HG03280 (cell line): ENCODE measurements around the gene TMEM198.

ENCODE experiments used
- ATAC-seq: cut with Tn5 transposase; IDR thresholded peaks from one replicate; pipeline ENCODE4 v1.9.1; 2021; ENCODE audit warnings: mild to moderate bottlenecking, moderate library complexity; ENCODE audit not compliant: unreplicated experiment

The TMEM198 gene, protein sequence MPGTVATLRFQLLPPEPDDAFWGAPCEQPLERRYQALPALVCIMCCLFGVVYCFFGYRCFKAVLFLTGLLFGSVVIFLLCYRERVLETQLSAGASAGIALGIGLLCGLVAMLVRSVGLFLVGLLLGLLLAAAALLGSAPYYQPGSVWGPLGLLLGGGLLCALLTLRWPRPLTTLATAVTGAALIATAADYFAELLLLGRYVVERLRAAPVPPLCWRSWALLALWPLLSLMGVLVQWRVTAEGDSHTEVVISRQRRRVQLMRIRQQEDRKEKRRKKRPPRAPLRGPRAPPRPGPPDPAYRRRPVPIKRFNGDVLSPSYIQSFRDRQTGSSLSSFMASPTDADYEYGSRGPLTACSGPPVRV

GRCh38 chr2:219543596-219544358, at the start of gene TMEM198, which contains the start of gene CHPF:
Gene TMEM198 (plus strand): TSS chr2:219544028. CDS start chr2:219544728, 700 bp downstream.
Gene CHPF (minus strand): TSS chr2:219543809. CDS start chr2:219543538, 271 bp downstream.
- peak; percentile 74 for ATAC-seq

- no peak for ATAC-seq
These were observed 48.8 kb upstream of the TMEM198 start for GRCh38 chr2:219494952-219495530.

- ATAC-seq, result no peak
These were observed 48.2 kb upstream of the TMEM198 start for GRCh38 chr2:219495531-219496122.

GRCh38 chr2:219496247-219496824, 47.5 kb upstream of the TMEM198 start:
- no peak for ATAC-seq

DNA sequence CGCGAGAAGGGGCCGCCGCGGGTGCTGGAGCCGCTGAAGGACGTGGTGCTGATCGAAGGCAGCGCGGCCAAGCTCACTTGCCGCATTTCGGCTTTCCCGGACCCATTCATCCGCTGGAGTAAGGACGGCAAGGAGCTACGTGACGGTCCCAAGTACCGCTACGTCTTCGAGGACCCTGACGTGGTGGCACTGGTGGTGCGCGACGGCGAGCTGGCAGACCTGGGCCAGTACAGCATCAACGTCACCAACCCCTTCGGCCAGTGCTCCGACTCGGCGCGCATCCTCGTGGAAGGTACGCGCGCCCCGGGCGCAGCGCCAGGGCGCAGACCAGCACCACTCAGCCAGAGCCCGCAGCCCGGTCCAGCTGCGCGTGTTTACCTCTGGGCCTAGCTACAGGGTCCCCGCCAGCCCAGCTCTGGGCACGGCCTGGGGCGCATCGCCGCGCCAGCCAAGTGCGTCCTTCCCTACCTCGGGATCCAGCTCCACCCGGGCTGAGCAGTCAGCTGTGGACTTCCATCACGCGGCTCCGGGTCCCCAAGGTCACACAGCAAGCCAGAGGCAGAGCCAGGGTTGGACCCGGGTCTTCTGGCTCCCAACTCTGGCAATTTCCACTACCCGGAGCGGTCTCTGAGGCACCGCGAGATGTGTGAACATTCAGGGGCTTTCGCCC, 46.9 kb upstream of the TMEM198 start:
- ATAC-seq, result no peak

GRCh38 chr2:219497495-219498279, 46.1 kb upstream of the TMEM198 start:
- ATAC-seq, result peak; percentile 3

DNA sequence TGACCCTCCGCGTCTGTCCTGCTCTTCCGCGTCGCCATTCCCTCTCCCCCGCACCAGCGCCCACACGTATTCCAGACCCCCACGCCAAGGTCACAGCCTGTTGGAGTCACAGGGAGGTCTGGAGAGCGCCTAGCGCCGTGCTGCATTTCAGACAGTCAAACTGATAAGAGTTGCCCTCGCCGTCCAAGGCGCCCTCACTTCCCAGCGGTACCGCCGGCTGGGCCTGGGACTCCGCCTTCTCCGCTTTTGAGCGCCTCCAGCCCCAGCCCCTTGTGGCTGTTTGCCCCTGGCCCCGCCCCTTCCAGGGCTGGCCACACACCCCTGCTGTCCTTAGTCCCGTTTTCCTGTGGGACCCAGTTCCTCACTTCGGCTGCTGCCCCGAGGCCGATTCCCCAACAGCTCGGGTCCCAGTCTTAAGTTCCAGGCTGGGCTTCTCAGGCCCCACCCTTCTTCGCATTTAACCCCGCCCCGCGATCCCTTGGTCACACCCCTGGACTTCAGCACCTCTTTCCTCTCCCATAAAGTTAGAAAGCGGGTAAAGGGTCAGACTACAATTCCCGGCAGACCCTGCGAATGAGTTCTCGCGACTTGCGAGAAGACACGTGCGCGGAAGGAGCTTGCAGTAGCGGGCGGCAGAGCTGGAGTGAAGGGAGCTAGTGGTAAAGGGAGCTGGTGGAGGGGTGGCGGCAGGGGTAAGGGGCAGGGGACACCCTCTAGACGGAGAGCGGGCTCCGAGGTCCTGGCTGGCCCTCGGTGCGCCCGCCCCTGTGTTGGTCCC, 45.4 kb upstream of the TMEM198 start, which contains the start of gene GMPPA:
Gene GMPPA, plus strand, starts transcription at position 612 of the 778 bp plus-strand sequence. CDS start 1,085 bp downstream, outside the sequence.
- ATAC-seq, result peak; percentile 95

- no peak for ATAC-seq
These were observed 44.8 kb upstream of the TMEM198 start for GRCh38 chr2:219499058-219499307.

DNA sequence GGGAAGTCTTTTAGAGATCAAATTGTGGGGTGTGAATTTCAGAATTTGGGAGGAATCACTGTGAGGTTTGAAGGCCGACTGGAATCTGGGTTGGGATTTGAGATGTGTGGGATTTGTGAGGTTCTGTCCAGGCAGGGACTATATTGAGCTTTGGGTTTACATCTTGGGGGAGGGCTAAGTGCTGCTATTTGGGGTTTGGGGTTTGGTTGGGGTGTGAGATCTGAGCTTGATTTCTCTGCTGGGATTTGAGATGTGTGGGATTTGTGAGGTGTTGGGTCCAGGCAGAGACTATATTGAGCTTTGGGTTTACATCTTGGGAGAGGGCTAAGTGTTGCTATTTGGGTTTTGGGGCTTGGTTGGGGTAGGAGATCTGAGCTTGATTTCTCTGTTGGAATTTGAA, 44.3 kb upstream of the TMEM198 start:
- ATAC-seq, result no peak

- ATAC-seq, result no peak
These were observed 43.7 kb upstream of the TMEM198 start for GRCh38 chr2:219500135-219500534.

DNA sequence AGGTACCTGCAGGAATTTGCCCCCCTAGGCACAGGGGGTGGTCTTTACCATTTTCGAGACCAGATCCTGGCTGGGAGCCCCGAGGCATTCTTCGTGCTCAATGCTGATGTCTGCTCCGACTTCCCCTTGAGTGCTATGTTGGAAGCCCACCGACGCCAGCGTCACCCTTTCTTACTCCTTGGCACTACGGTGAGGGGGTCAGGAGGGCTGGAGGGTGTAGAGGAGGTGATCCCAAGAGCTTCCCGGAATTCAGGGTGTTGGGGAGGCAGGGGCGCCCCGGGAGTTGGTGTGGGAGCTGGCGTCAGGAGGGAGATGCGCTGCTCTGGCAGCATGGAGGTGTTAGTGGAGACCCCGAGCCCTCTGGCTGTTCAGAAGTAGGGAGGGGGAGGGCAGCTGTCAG, 42.0 kb upstream of the TMEM198 start:
- no peak for ATAC-seq

- no peak for ATAC-seq
These were observed 41.2 kb upstream of the TMEM198 start for GRCh38 chr2:219502618-219503017.

DNA sequence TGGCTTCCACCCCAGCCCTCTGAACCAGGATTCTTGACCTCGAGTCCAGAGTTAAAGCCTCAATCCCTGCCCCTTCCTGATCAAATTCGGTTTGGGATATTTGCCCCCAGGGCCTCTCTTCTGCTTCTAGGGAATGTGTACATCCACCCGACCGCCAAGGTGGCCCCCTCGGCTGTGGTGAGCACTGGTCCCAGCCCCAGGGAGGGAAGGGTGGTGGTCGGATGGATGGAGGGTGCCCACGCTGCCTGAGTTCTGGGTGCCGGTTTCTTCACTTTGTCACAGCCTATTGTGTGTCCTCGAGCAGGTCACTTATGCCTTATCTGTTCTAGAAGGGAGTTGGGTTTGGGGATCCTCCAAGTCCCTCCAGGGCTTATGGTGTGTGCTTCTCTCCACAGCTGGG, 38.2 kb upstream of the TMEM198 start:
- no peak for ATAC-seq

GRCh38 chr2:219506153-219506801, 37.6 kb upstream of the TMEM198 start:
- ATAC-seq, result no peak

DNA sequence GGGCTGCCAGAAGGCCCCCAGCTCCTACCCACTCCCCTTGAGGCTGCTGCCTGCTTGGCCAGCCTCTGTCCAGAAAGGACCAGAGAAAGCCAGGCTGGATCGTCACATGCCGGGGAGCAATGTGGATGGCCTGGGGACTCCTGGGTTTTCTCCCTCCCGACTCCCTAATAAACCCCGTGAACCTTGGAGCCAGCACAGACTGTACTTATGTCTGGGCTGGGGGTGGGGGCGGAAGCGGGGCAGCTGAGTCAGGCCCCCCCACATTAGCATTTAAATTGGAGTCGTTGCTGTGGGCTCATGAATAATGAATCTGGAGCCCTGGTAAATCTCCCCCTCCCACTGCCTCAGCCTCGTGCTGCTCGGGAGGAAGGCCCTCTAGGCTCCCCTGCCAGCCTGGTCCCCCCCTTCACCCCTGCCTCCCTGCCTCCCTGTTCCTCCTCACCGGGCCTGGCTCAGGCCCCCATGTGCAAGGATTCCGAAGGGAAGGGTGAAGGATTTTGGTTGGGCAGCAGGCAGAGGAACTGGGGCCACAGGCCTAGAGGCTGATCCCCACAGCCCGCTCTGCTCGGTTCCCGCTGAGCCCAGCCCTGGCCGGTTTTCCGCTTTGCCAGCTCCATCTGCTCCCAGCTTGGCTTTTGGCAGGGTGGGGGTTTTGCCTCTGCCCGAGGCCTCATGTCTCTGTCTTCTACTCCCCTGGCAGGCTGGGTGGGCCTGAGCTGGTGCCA, 36.9 kb upstream of the TMEM198 start:
- no peak for ATAC-seq

DNA sequence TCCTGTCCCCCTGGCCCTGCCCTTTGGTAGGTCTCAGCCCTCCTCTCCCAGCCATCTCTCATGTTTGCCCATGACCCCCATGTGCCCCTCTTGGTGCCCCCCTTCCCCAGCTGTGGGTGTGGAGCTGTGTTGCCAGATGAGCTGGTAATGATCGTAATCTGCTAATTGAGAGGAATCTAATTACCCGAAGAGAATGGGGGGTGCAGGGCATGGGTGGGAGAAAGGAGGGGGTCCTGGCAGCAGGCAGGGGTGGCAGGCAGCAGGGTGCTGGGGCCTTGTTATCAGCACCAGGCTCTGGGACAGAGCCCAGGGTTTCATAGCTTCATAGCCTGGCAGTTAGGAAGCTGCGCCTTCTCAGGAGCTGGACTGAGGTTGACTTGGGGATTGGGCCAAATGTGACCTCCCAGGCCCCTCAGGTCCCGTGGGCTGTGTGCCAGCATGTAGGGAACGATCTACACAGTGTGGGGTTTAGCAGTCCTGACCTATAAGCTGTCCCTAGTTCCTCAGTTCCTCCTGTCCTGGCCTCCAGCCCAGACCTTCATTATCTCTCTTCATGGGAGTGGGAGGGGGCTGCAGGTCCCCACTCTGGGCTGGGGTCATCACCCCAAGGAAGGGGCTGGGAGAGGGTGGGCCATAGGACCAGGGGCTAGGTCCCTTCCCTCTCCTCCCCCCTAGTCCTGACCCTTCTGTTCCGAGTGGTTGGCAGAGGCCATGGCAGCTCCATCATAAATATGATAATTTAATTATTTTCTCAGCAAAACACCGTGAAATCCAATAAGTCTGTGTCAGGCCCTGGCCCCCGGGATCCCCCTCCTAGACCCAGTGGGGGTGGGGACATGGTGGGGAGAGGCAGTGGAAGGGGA, 36.0 kb upstream of the TMEM198 start:
- ATAC-seq, result no peak

GRCh38 chr2:219508444-219508734, 35.4 kb upstream of the TMEM198 start:
- no peak for ATAC-seq
